ENCODE data around the gene FRG2C. TPM values are rescaled to one million over a fixed set of nuclear protein-coding genes. Genes with fewer than 3 reads are reported as not detected.
"Not testable (repeated sequence)": the region's sequence is repeated elsewhere in the genome, so short reads cannot be mapped to it uniquely, and the experiment has no call there.

The FRG2C gene
- total RNA-seq, 1 experiment from 2014 or later: 0.09 TPM

GRCh38 chr3:75655101-75655904, 8.8 kb upstream of the FRG2C start:
- CTCF ChIA-PET: interaction anchor here (1.3 kb wide), 1 partner anchor 15 kb away, joined by 3 read pairs; no protein-coding TSS in a partner anchor
- TF ChIP-seq E2F5 (CRISPR knock-in tag; IDR thresholded peaks at IDR 0.05): peak; percentile 60; the same call in 1 of the 2 replicates
- peak; percentile 29; the same call in 1 of the 2 replicates for TF ChIP-seq FOXP4 (CRISPR knock-in tag; IDR thresholded peaks at IDR 0.05)
- peak; percentile 37; the same call in 1 of the 2 replicates for TF ChIP-seq FOXP1 (CRISPR knock-in tag; IDR thresholded peaks at IDR 0.05; ENCODE audit: borderline replicate concordance)
- TF ChIP-seq HMGXB4 (CRISPR knock-in tag; IDR thresholded peaks at IDR 0.05): peak; percentile 37; the same call in 1 of the 2 replicates
- 0 out of 2 replicates have a peak, but pooled peaks have one; percentile 35 for TF ChIP-seq CBFB (CRISPR knock-in tag; IDR thresholded peaks at IDR 0.05; ENCODE audit: low read depth)
- H3K4me1 Mint-ChIP-seq, H3K27ac Mint-ChIP-seq, H3K9me3 Mint-ChIP-seq, H3K36me3 Mint-ChIP-seq, POLR2A ChIA-PET: not testable (repeated sequence)
- ATAC-seq (peak; percentile 91), DNase-seq (ENCODE audit: low spot score) (peak; percentile 74)
- Mint-ChIP-seq H3K27me3 (ENCODE audit: low read depth) (peaks cover 64% of the 10 kb centered on the region), H3K4me3 (peak overlapping the region; percentile 59)

GRCh38 chr3:75655956-75656355, 8.2 kb upstream of the FRG2C start:
- CTCF ChIA-PET: interaction anchor here (1.3 kb wide), 1 partner anchor 14 kb away, joined by 3 read pairs; no protein-coding TSS in a partner anchor
- ATAC-seq; DNase-seq (ENCODE audit: low spot score); H3K27ac Mint-ChIP-seq; POLR2A ChIA-PET; H3K9me3 Mint-ChIP-seq; H3K4me1 Mint-ChIP-seq; H3K36me3 Mint-ChIP-seq: not testable (repeated sequence)
- peaks cover 71% of the 10 kb centered on the region for H3K27me3 Mint-ChIP-seq (ENCODE audit: low read depth)
- H3K4me3 Mint-ChIP-seq: peak overlapping the region; percentile 58

GRCh38 chr3:75658411-75659107, 5.6 kb upstream of the FRG2C start:
- Mint-ChIP-seq H3K4me3 (peak overlapping the region; percentile 85), H3K27me3 (ENCODE audit: low read depth) (peaks cover 75% of the 10 kb centered on the region)
- H3K4me1 Mint-ChIP-seq, POLR2A ChIA-PET, H3K36me3 Mint-ChIP-seq, H3K9me3 Mint-ChIP-seq, H3K27ac Mint-ChIP-seq: not testable (repeated sequence)
- ATAC-seq (peak; percentile 24; the same call in 1 of the 2 replicates), DNase-seq (ENCODE audit: low spot score) (peak; percentile 72)
- peak; percentile 58; the same call in 1 of the 2 replicates for TF ChIP-seq HMGXB4 (CRISPR knock-in tag; IDR thresholded peaks at IDR 0.05)
- peak; percentile 48; the same call in 1 of the 2 replicates for TF ChIP-seq CTCF (IDR thresholded peaks at IDR 0.05)
- peak; percentile 10; the same call in 1 of the 2 replicates for TF ChIP-seq USF1 (CRISPR knock-in tag; IDR thresholded peaks at IDR 0.05)
- peak; percentile 69 for TF ChIP-seq ZNF423 (CRISPR knock-in tag; IDR thresholded peaks at IDR 0.05)
- CTCF ChIA-PET: interaction anchor here (0.9 kb wide), 1 partner anchor 12 kb away, joined by 7 read pairs; no protein-coding TSS in a partner anchor

Measured in WTC11 (cell line).